Measurements from ENCODE around the gene PARD3B.

The PARD3B gene

DNA sequence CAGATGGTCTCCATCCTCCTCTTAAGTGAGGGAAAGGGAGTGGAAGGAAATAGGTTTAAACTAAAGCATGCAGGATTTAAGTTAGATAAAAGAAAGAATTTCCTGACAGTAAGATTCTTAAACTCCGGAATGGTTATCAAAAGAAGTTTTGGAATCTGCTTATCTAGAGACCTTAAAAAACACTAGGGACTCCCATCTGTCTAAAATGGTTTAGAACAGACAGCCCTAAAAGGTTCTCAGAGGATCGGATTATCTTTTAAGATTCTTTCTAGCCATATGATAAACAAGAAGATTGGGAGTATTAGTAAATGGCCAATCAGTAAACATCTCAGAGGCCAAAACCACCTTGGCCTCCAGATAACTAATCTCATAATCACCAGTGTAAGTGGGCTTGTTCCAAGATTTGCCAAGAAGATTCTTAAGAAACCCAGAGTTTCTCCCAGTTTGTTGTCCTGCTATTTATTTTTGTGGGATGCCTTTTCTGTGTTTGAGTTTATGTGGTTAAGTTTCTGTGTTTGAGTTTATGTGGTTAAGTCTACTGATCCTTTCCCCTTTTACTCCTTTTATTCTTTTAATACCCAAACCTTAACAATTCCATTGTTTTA lies 822.2 kb downstream of the PARD3B start:
- Histone ChIP-seq H3K27me3 (replicated peaks; ENCODE audit: control insufficient read depth, insufficient read depth, low read length) (no peaks in the 10 kb centered on the region; the same call in 1 of the 2 replicates), H3K36me3 (ENCODE audit: control insufficient read depth, insufficient read depth, low read length) (no peaks in the 10 kb centered on the region), H3K4me3 (replicated peaks; ENCODE audit: low read depth, low read length) (no peak overlapping the region)
- TF ChIP-seq, protein P1, sequence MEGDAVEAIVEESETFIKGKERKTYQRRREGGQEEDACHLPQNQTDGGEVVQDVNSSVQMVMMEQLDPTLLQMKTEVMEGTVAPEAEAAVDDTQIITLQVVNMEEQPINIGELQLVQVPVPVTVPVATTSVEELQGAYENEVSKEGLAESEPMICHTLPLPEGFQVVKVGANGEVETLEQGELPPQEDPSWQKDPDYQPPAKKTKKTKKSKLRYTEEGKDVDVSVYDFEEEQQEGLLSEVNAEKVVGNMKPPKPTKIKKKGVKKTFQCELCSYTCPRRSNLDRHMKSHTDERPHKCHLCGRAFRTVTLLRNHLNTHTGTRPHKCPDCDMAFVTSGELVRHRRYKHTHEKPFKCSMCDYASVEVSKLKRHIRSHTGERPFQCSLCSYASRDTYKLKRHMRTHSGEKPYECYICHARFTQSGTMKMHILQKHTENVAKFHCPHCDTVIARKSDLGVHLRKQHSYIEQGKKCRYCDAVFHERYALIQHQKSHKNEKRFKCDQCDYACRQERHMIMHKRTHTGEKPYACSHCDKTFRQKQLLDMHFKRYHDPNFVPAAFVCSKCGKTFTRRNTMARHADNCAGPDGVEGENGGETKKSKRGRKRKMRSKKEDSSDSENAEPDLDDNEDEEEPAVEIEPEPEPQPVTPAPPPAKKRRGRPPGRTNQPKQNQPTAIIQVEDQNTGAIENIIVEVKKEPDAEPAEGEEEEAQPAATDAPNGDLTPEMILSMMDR (IDR thresholded peaks at IDR 0.05; ENCODE audit: insufficient read depth, low read length, poor library complexity, severe bottlenecking), result no peak
- no peak for DNase-seq (ENCODE audit: extremely low read depth, insufficient read length)

DNA sequence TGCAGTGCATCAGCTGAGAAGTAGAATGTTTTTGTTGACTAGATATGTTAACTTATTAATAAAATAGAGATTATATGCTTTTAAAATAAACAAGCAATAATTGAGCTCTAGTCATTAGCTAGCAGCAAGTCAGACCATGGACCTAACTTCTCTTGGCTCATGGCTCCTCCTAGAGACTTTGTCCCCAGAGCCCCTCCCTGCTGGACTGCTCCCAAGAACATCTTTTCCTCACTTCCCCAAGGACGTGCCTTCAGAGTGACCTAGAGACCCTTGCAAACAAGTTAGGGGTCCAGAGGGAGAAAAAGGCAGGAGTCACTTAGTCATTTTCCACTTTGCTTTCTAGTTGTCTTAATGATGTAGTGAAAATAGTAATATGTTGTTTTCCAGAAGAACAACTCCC lies 824.5 kb downstream of the PARD3B start:
- no peak for DNase-seq (ENCODE audit: extremely low read depth, insufficient read length)
- TF ChIP-seq, protein P1 (IDR thresholded peaks at IDR 0.05; ENCODE audit: insufficient read depth, low read length, poor library complexity, severe bottlenecking), result no peak
- Histone ChIP-seq H3K27me3 (replicated peaks; ENCODE audit: control insufficient read depth, insufficient read depth, low read length) (no peaks in the 10 kb centered on the region), H3K36me3 (ENCODE audit: control insufficient read depth, insufficient read depth, low read length) (no peaks in the 10 kb centered on the region), H3K4me3 (replicated peaks; ENCODE audit: low read depth, low read length) (no peak overlapping the region)

DNA sequence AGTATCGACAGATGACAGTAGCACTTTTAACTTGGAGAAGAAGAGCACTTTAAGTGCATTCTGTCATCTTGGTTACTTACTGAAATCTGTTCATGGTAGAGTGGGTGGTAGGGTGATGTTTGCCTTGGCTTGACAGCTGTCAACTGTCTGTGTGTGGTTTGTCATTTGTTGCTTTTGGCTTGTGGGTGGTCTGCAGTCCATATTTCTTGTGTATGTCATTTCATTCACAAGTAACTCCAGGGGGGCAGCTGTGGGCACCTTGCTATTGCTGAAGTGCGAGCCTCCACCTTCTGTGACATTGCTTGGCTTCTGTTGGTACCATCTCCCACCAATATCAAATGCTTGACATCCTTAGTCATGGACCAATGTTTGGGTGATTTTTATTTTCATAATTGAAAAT lies 825.5 kb downstream of the PARD3B start:
- Histone ChIP-seq H3K36me3 (ENCODE audit: control insufficient read depth, insufficient read depth, low read length) (no peaks in the 10 kb centered on the region), H3K27me3 (replicated peaks; ENCODE audit: control insufficient read depth, insufficient read depth, low read length) (no peaks in the 10 kb centered on the region), H3K4me3 (replicated peaks; ENCODE audit: low read depth, low read length) (no peak overlapping the region)
- TF ChIP-seq, protein P1 (IDR thresholded peaks at IDR 0.05; ENCODE audit: insufficient read depth, low read length, poor library complexity, severe bottlenecking), result no peak
- no peak for DNase-seq (ENCODE audit: extremely low read depth, insufficient read length)

DNA sequence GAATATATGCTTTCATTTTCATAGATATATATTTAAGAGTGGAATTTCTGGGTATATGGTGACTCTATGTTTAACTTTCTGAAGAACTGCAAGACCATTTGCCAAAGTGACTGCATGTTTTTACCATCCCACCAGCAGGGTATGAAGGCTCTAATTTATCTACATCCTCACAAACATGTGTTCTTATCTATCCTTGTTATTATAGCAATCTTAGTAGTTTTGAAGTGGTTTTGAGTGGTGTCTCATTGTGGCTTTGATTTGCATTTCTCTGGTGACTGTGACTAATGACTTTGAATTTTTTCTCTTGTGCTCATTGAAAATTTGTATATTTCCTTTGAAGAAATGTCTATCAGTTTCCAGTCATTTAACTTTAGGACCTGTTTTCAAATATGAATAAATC lies 826.9 kb downstream of the PARD3B start:
- no peaks in the 10 kb centered on the region for H3K27me3 ChIP-seq (replicated peaks; ENCODE audit: control insufficient read depth, insufficient read depth, low read length)
- TF ChIP-seq, protein P1 (IDR thresholded peaks at IDR 0.05; ENCODE audit: insufficient read depth, low read length, poor library complexity, severe bottlenecking), result no peak
- H3K36me3 ChIP-seq (ENCODE audit: control insufficient read depth, insufficient read depth, low read length), result no peaks in the 10 kb centered on the region
- no peak for DNase-seq (ENCODE audit: extremely low read depth, insufficient read length)
- no peak overlapping the region for H3K4me3 ChIP-seq (replicated peaks; ENCODE audit: low read depth, low read length)

DNA sequence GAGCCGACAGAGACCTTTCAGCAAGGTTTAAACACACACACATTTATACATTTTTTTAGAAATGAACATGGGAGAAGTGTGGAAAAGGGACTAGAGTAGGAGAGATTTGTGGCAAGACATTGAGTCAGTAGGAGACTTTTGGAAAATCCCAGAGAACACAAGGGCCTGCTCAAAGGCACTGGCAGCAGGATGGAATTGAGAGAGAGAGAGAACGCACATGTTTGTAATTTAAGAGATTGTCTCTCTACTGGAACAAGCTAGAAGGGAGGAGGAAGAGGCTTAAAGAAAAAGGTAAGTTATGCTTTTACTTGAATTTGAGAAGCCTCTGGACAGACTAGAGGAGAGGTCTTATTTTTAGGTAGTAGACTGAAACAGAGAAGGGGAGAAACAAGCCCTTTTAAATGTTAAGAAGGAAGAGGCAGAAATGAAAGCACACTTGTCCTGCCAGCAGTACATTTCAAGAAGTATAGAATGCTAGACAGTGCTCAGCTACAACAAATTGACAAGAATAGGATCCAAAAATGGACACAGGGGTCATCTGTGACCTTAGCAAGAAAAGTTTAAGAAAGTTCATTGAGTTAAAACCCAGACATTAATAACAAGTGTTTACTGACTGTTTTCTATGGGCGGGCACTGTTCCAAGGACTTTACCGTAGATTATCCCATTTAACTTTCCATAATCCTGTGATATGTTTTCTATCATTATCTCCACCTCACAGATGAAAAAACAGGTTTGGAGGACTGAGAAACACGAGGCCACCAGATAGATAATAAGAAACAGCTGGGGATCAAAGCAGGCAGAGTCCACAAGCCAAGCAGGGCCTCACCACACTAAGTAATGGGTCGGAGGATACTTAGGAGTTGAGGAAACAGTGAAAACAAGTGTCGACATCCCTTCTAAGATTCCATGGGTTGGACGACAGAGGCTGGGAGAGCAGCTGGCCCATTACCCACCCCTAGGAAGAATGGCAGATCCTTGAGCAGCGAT lies 830.5 kb downstream of the PARD3B start:
- DNase-seq (ENCODE audit: extremely low read depth, insufficient read length), result no peak
- TF ChIP-seq, protein P1 (IDR thresholded peaks at IDR 0.05; ENCODE audit: insufficient read depth, low read length, poor library complexity, severe bottlenecking), result no peak

More for the DNA sequence above, 830.5 kb downstream of the PARD3B start:
- H3K27me3 ChIP-seq (replicated peaks; ENCODE audit: control insufficient read depth, insufficient read depth, low read length), result no peaks in the 10 kb centered on the region
- H3K36me3 ChIP-seq (ENCODE audit: control insufficient read depth, insufficient read depth, low read length), result no peaks in the 10 kb centered on the region
- H3K4me3 ChIP-seq (replicated peaks; ENCODE audit: low read depth, low read length), result no peak overlapping the region
